ENCODE measurements around the gene LRGUK. TPM values are rescaled to one million over a fixed set of nuclear protein-coding genes. Genes with fewer than 3 reads are reported as not detected.

The LRGUK gene
- total and polyA plus RNA-seq, 2 of the 8 experiments (the other 6 are each of a cell fraction or from before 2014, with no cell fraction given), result 1.5 to 3.6 TPM

DNA sequence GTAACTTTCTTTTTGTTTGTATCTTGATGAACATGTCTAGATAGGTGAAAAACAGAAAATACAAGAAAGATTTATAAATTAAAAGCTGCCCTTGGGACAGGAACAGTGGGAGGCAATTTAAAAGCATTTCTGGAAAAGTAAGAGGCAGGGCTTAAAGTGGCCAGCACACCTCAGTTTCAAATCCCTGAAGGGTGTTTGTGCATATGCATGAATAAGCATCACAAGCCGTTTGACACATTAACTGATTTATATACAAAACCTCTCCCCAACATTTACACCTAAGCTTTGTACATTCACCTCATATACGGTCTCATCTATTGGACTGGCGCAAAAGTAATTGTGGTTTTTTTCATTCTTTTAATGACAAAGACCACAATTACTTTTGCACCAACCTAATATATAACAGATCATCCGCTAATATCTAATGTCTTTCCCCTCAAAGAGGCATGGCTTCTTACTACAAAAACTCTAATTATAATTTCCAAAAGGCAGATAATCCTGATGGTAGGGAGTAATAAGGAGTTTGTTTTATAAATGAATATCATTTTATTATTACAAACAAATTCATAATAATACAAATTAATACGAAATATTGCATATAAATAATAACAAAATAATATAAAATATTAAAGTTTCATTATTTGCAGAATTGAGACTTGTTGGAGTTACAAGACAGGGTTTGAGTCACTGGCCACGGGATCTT is 48.3 kb downstream of the LRGUK start (continued):
- TF ChIP-seq, protein P1, sequence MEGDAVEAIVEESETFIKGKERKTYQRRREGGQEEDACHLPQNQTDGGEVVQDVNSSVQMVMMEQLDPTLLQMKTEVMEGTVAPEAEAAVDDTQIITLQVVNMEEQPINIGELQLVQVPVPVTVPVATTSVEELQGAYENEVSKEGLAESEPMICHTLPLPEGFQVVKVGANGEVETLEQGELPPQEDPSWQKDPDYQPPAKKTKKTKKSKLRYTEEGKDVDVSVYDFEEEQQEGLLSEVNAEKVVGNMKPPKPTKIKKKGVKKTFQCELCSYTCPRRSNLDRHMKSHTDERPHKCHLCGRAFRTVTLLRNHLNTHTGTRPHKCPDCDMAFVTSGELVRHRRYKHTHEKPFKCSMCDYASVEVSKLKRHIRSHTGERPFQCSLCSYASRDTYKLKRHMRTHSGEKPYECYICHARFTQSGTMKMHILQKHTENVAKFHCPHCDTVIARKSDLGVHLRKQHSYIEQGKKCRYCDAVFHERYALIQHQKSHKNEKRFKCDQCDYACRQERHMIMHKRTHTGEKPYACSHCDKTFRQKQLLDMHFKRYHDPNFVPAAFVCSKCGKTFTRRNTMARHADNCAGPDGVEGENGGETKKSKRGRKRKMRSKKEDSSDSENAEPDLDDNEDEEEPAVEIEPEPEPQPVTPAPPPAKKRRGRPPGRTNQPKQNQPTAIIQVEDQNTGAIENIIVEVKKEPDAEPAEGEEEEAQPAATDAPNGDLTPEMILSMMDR (IDR thresholded peaks at IDR 0.05; ENCODE audit: control extremely low read depth in 1 of 3, insufficient read depth in 1 of 3, low read depth in 1 of 3, low read length in 3 of 3), result no peak
- no peak for TF ChIP-seq CHD1 (IDR thresholded peaks at IDR 0.05; ENCODE audit: low read depth, low read length)
- TF ChIP-seq TAF7 (optimal IDR thresholded peaks at IDR 0.05; ENCODE audit: borderline replicate concordance, low read depth, low read length), result no peak
